Mucosa of stomach (tissue), 1 donor: ENCODE results near the gene B4GALNT3.
A peak's percentile ranks its signal among the peaks of the same experiment; 100 is the strongest.

ENCODE experiments used
- H3K27me3 ChIP-seq: one replicate; pipeline ENCODE4 v1.7.0; 2013; ENCODE audit warnings: mild to moderate bottlenecking, low read length; ENCODE audit not compliant: control insufficient read depth, insufficient read depth
- H3K36me3 ChIP-seq: one replicate; pipeline ENCODE4 v1.7.0; 2013; ENCODE audit warnings: low read length; ENCODE audit not compliant: control insufficient read depth, insufficient read depth
- H3K4me1 ChIP-seq: one replicate; pipeline ENCODE4 v1.7.0; 2013; ENCODE audit warnings: mild to moderate bottlenecking, low read length; ENCODE audit not compliant: control insufficient read depth, insufficient read depth
- H3K4me3 ChIP-seq: one replicate; pipeline ENCODE4 v1.7.0; 2013; ENCODE audit warnings: low read length
- H3K9ac ChIP-seq: one replicate; pipeline ENCODE4 v1.7.0; 2013; ENCODE audit warnings: mild to moderate bottlenecking, low read length, moderate library complexity
- H3K9me3 ChIP-seq: one replicate; pipeline ENCODE4 v1.7.0; 2013; ENCODE audit warnings: mild to moderate bottlenecking, low read length, moderate library complexity; ENCODE audit not compliant: control insufficient read depth
- donor health status: Pancreatic carcinoma.

The B4GALNT3 gene

GRCh38 chr12:607541-608001 lies 147.8 kb downstream of the B4GALNT3 start:
- Histone ChIP-seq H3K27me3 (no peaks in the 10 kb centered on the region), H3K9me3 (no peaks in the 10 kb centered on the region), H3K36me3 (no peaks in the 10 kb centered on the region), H3K4me3 (no peak overlapping the region), H3K9ac (peak overlapping the region; percentile 7), H3K4me1 (no peaks in the 10 kb centered on the region)

GRCh38 chr12:608413-608812 lies 148.7 kb downstream of the B4GALNT3 start:
- Histone ChIP-seq H3K4me3 (no peak overlapping the region), H3K27me3 (no peaks in the 10 kb centered on the region), H3K9me3 (no peaks in the 10 kb centered on the region), H3K4me1 (no peaks in the 10 kb centered on the region), H3K9ac (no peak overlapping the region), H3K36me3 (no peaks in the 10 kb centered on the region)

- H3K36me3 ChIP-seq: no peaks in the 10 kb centered on the region
- H3K4me3 ChIP-seq: no peak overlapping the region
- no peaks in the 10 kb centered on the region for H3K4me1 ChIP-seq
- no peaks in the 10 kb centered on the region for H3K9me3 ChIP-seq
- H3K9ac ChIP-seq: no peak overlapping the region
- no peaks in the 10 kb centered on the region for H3K27me3 ChIP-seq
Observed at GRCh38 chr12:608921-609320, 149.2 kb downstream of the B4GALNT3 start.

- H3K9me3 ChIP-seq: no peaks in the 10 kb centered on the region
- no peaks in the 10 kb centered on the region for H3K36me3 ChIP-seq
- H3K4me1 ChIP-seq: no peaks in the 10 kb centered on the region
- H3K4me3 ChIP-seq: no peak overlapping the region
- no peaks in the 10 kb centered on the region for H3K27me3 ChIP-seq
- H3K9ac ChIP-seq: no peak overlapping the region
Observed at GRCh38 chr12:611721-612120, 152.0 kb downstream of the B4GALNT3 start.

- H3K4me1 ChIP-seq: no peaks in the 10 kb centered on the region
Observed at GRCh38 chr12:612293-612692, 152.6 kb downstream of the B4GALNT3 start.

GRCh38 chr12:612886-613285 lies 153.1 kb downstream of the B4GALNT3 start:
- no peaks in the 10 kb centered on the region for H3K4me1 ChIP-seq
- no peaks in the 10 kb centered on the region for H3K36me3 ChIP-seq
- no peak overlapping the region for H3K9ac ChIP-seq

More at GRCh38 chr12:612293-612692, 152.6 kb downstream of the B4GALNT3 start:
- Histone ChIP-seq H3K27me3 (no peaks in the 10 kb centered on the region), H3K36me3 (no peaks in the 10 kb centered on the region), H3K9me3 (no peaks in the 10 kb centered on the region), H3K9ac (no peak overlapping the region), H3K4me3 (no peak overlapping the region)

More at GRCh38 chr12:612886-613285, 153.1 kb downstream of the B4GALNT3 start:
- H3K9me3 ChIP-seq: no peaks in the 10 kb centered on the region
- H3K27me3 ChIP-seq: no peaks in the 10 kb centered on the region
- H3K4me3 ChIP-seq: no peak overlapping the region
